AG09319 (cell line): Measurements from ENCODE around the gene PEX16.

Source experiments
- DNase-seq: peaks from one replicate; pipeline ENCODE4 v3.0.0-alpha.2; 2010; ENCODE audit warnings: low read depth; ENCODE audit errors: extremely low read depth
- CTCF ChIP-seq: IDR thresholded peaks from 2 replicates; pipeline ENCODE4 v1.5.1; 2011; ENCODE audit warnings: low read depth, mild to moderate bottlenecking, inconsistent platforms, low read length, moderate library complexity

PEX16 gene

GRCh38 chr11:45860764-45861510 lies 56.7 kb downstream of the PEX16 start:
- DNase-seq, result no peak
- no peak for TF ChIP-seq CTCF

GRCh38 chr11:45860348-45860747 lies 57.3 kb downstream of the PEX16 start:
- no peak for TF ChIP-seq CTCF
- no peak for DNase-seq
